Astrocyte of the cerebellum (primary cell): ENCODE measurements around the gene TPSB2.

ENCODE experiments used
- DNase-seq: peaks from one replicate; pipeline ENCODE4 v3.0.0-alpha.2; 2011; ENCODE audit warnings: low read depth
- H3K4me3 ChIP-seq: 2 replicates; pipeline ENCODE4 v1.5.1; 2011; ENCODE audit warnings: mild to moderate bottlenecking, low read depth, low read length, moderate library complexity
- CTCF ChIP-seq: IDR thresholded peaks from 2 replicates; pipeline ENCODE4 v1.5.1; 2012; ENCODE audit warnings: low read length, low read depth, moderate library complexity, mild to moderate bottlenecking; ENCODE audit errors: missing control alignments
- in situ Hi-C: cut with HindIII; loops from 2 replicates; pipeline ENCODE4 v1.10.0; 2017; ENCODE audit warnings: low sequenced_read_pairs

Gene TPSB2

GRCh38 chr16:1182950-1183907, 46.8 kb downstream of the TPSB2 start:
- TF ChIP-seq CTCF = no peak
- H3K4me3 ChIP-seq = no peak overlapping the region
- in situ Hi-C loops = loop anchor here (5.0 kb wide), 1 partner anchor 71 kb away; no protein-coding TSS in a partner anchor
- no peak for DNase-seq

GRCh38 chr16:1182316-1182671, 47.7 kb downstream of the TPSB2 start:
- DNase-seq = peak; percentile 34
- no peak for TF ChIP-seq CTCF
- in situ Hi-C loops = loop anchor here (5.0 kb wide), 1 partner anchor 70 kb away; no protein-coding TSS in a partner anchor
- H3K4me3 ChIP-seq = no peak overlapping the region

GRCh38 chr16:1181404-1182315, 48.3 kb downstream of the TPSB2 start:
- no peak for DNase-seq
- in situ Hi-C loops = loop anchor here (5.0 kb wide), 1 partner anchor 69 kb away; no protein-coding TSS in a partner anchor
- no peak overlapping the region for H3K4me3 ChIP-seq
- no peak for TF ChIP-seq CTCF

GRCh38 chr16:1180549-1181403, 49.2 kb downstream of the TPSB2 start:
- in situ Hi-C loops = loop anchor here (5.0 kb wide), 1 partner anchor 68 kb away; no protein-coding TSS in a partner anchor
- no peak overlapping the region for H3K4me3 ChIP-seq
- TF ChIP-seq CTCF = no peak
- DNase-seq = no peak
